OCI-LY7 (cell line): ENCODE measurements around the gene SYNJ1. TPM values are rescaled to one million over a fixed set of nuclear protein-coding genes. Genes with fewer than 3 reads are reported as not detected.

Experiments
- BruUV-seq: library from RNA; stranded (reverse); fragments of 400-500 nt; replicated peaks from 2 replicates; lab custom pipeline; 2021; lab: Mats Ljungman, UMichigan
- CTCF ChIA-PET: fragments of 300-600 bp; sonication (Branson Sonifier 250); formaldehyde crosslinking; loops from one replicate; lab custom pipeline; 2022; ENCODE audit warnings: antibody characterized with exemption; ENCODE audit not compliant: unreplicated experiment; lab: Charles Lee
- POLR2A ChIA-PET: fragments of 300-600 bp; sonication (Branson Sonifier 250); formaldehyde crosslinking; loops from one replicate; lab custom pipeline; 2022; ENCODE audit warnings: antibody characterized with exemption; lab: Charles Lee
- DNase-seq: peaks from one replicate; pipeline ENCODE4 v3.0.0-alpha.2; 2015; ENCODE audit warnings: low spot score
- H2AFZ ChIP-seq: fragments of 200-600 bp; sonication (generic), shearing (Covaris generic); 2 replicates; pipeline ENCODE4 v1.6.1; 2014; ENCODE audit warnings: mild to moderate bottlenecking, antibody characterized with exemption, low read length, moderate library complexity
- H3K27ac ChIP-seq: fragments of 200-600 bp; sonication (generic); 2 replicates; pipeline ENCODE4 v1.5.1; 2014; ENCODE audit warnings: mixed run types, low read depth, mild to moderate bottlenecking, moderate library complexity, low read length, inconsistent platforms; ENCODE audit not compliant: poor library complexity, severe bottlenecking
- H3K36me3 ChIP-seq: fragments of 200-600 bp; sonication (generic); 2 replicates; pipeline ENCODE4 v1.6.1; 2014; ENCODE audit warnings: mild to moderate bottlenecking, antibody characterized with exemption, low read length, moderate library complexity, mixed read lengths; ENCODE audit not compliant: insufficient read depth
- H3K4me1 ChIP-seq: fragments of 200-600 bp; sonication (generic); 2 replicates; pipeline ENCODE4 v1.5.1; 2014; ENCODE audit warnings: mild to moderate bottlenecking, low read length; ENCODE audit not compliant: insufficient read depth, poor library complexity, severe bottlenecking
- H3K4me2 ChIP-seq: fragments of 200-600 bp; sonication (generic); 2 replicates; pipeline ENCODE4 v1.6.1; 2014; ENCODE audit warnings: mild to moderate bottlenecking, low read length
- H3K4me3 ChIP-seq: fragments of 200-600 bp; sonication (generic); 2 replicates; pipeline ENCODE4 v1.5.1; 2014; ENCODE audit warnings: mild to moderate bottlenecking, low read depth, low read length; ENCODE audit not compliant: poor library complexity, severe bottlenecking
- H3K79me2 ChIP-seq: fragments of 200-600 bp; sonication (generic); 2 replicates; pipeline ENCODE4 v1.6.1; 2016; ENCODE audit warnings: low read depth, mild to moderate bottlenecking, low read length, moderate library complexity, mixed read lengths; ENCODE audit not compliant: insufficient read depth
- H3K9me2 ChIP-seq: fragments of 200-600 bp; sonication (generic); 2 replicates; pipeline ENCODE4 v1.6.1; 2016; ENCODE audit warnings: mild to moderate bottlenecking, low read length, mixed read lengths; ENCODE audit not compliant: insufficient read depth
- H3K9me3 ChIP-seq: fragments of 200-600 bp; sonication (generic); 2 replicates; pipeline ENCODE4 v1.6.1; 2014; ENCODE audit warnings: mild to moderate bottlenecking, mixed run types, low read length, mixed read lengths
- H4K20me1 ChIP-seq: fragments of 200-600 bp; sonication (generic); 2 replicates; pipeline ENCODE4 v1.6.1; 2014; ENCODE audit warnings: mild to moderate bottlenecking, antibody characterized with exemption, low read length, moderate library complexity, mixed read lengths; ENCODE audit not compliant: insufficient read depth
- EZH2phosphoT487 ChIP-seq: fragments of 200-600 bp; sonication (generic); IDR thresholded peaks from 2 replicates; pipeline ENCODE4 v1.6.1; 2018; ENCODE audit warnings: low read depth, borderline replicate concordance, mild to moderate bottlenecking, mixed run types, antibody characterized with exemption, low read length, moderate library complexity, mixed read lengths
- intact Hi-C: fragments of 100-400 bp; cut with micrococcal nuclease; formaldehyde crosslinking; loops from one replicate; pipeline ENCODE4 v1.10.0; 2022; ENCODE audit not compliant: unreplicated experiment
- total RNA-seq, 2 experiments: library from RNA; depleted of rRNA in 1 of 2; stranded (reverse); fragments of >200 nt in 1 of 2; shearing (Covaris generic) in 1 of 2; gene quantifications; 2 replicates each; pipeline ENCODE4 v1.2.3, GENCODE V29; 2014 to 2022
- TF ChIP-seq, protein P1 (sequence below): fragments of 200-600 bp; sonication (generic); conservative IDR thresholded peaks from 2 replicates; pipeline ENCODE4 v1.5.1; 2014; ENCODE audit warnings: mild to moderate bottlenecking, antibody characterized with exemption, low read length, moderate library complexity, mixed read lengths

SYNJ1 gene
- total RNA-seq, 2 experiments from 2014 or later: 3.8 to 8.0 TPM

DNA sequence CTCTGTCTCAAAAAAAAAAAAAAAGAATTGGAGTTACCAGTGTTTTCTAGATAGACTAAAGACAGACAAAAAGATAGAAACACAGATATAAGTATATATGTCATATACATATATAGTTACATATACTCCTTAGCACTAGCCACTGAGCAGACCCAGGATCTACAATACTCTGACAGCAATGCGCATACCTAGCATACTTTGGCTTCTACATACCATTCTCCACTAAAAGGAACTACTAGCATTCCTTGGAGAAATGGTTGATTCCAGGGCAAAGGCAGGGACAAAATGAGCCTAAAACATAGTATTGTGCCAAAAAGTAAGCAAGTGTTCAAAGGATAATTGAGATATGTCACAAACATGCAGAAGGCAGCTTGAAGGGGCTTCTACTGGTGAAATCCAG is 22.7 kb downstream of the SYNJ1 start:
- intact Hi-C loops: no loop called here

DNA sequence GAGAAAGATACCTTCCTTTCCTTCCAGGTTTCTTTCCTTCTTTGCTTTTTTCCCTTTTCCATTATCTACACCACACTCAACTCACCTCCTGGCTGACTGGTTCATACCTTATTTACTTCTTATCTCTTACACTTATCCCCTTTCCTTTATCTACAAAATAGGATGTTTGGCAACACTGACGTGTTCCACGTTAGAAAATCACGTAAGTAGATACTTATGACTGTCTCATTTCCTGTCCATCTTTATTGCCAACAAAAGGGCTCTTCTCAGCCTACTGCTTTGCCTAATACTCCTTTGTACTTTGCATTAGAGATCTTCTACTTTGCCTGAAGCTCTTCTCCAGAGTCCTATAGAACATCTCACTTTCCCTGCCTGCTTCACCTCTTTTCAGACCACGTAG is 25.1 kb downstream of the SYNJ1 start:
- no peak overlapping the region for H3K27ac ChIP-seq
- H3K4me2 ChIP-seq: no peak overlapping the region
- TF ChIP-seq, protein P1, sequence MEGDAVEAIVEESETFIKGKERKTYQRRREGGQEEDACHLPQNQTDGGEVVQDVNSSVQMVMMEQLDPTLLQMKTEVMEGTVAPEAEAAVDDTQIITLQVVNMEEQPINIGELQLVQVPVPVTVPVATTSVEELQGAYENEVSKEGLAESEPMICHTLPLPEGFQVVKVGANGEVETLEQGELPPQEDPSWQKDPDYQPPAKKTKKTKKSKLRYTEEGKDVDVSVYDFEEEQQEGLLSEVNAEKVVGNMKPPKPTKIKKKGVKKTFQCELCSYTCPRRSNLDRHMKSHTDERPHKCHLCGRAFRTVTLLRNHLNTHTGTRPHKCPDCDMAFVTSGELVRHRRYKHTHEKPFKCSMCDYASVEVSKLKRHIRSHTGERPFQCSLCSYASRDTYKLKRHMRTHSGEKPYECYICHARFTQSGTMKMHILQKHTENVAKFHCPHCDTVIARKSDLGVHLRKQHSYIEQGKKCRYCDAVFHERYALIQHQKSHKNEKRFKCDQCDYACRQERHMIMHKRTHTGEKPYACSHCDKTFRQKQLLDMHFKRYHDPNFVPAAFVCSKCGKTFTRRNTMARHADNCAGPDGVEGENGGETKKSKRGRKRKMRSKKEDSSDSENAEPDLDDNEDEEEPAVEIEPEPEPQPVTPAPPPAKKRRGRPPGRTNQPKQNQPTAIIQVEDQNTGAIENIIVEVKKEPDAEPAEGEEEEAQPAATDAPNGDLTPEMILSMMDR: no peak
- no peak for TF ChIP-seq EZH2phosphoT487
- H2AFZ ChIP-seq: no peak overlapping the region
- POLR2A ChIA-PET: no interaction called here
- CTCF ChIA-PET: no interaction called here
- no peaks in the 10 kb centered on the region for H3K79me2 ChIP-seq
- H3K4me1 ChIP-seq: no peaks in the 10 kb centered on the region
- 0 out of 2 replicates have a peak, but pooled peaks cover 6% of the 10 kb centered on the region for H4K20me1 ChIP-seq
- H3K4me3 ChIP-seq: no peak overlapping the region
- no peaks in the 10 kb centered on the region for H3K36me3 ChIP-seq
- intact Hi-C loops: no loop called here
- no TSS peak for BruUV-seq
- no peak for DNase-seq
- H3K9me3 ChIP-seq: no peaks in the 10 kb centered on the region
- H3K9me2 ChIP-seq: no peaks in the 10 kb centered on the region

More for the DNA sequence above, 22.7 kb downstream of the SYNJ1 start:
- ChIA-PET CTCF (no interaction called here), POLR2A (interaction anchor here (0.7 kb wide), 1 partner anchor 64 kb away, joined by 4 read pairs; no protein-coding TSS in a partner anchor)
- Histone ChIP-seq H3K4me1 (peaks cover 5% of the 10 kb centered on the region), H3K79me2 (no peaks in the 10 kb centered on the region), H3K36me3 (no peaks in the 10 kb centered on the region), H3K4me2 (no peak overlapping the region), H3K27ac (no peak overlapping the region), H3K9me2 (no peaks in the 10 kb centered on the region), H3K9me3 (no peaks in the 10 kb centered on the region), H3K4me3 (no peak overlapping the region), H2AFZ (no peak overlapping the region), H4K20me1 (peaks cover 12% of the 10 kb centered on the region)
- no TSS peak for BruUV-seq
- no peak for TF ChIP-seq EZH2phosphoT487
- TF ChIP-seq, protein P1: no peak
- DNase-seq: no peak

DNA sequence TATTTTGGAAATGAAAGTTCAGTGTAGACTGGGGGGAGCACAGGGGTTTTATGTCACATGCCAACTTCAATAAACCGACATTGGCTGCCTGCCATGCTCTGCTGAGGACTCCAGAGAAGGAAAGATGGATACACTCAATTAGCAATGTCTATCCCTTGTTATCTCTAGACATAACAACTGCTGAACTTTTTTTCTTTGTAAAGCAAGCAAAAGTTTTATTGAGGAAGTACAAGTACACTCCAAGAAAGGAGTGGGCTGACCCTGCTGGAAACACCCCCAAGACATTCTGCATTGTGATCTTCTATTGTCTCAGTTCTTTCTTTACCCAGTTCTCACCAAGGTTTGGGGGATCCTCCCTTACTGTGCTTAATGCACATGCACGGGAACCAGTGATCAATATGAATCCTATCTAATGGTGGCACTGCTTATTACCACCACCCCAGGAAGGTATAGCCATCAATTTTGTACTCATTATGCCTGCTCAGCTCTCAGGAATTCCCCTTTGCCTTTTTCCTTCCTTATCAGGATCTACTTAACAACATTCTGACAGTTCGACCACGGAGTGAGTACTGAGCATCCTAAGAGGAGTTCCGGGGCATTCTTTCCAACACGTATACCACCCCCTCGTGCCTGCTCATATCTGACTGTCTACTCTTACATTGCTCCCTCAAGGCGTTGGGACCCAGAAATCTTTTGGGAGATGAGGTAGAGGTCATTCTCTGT is 28.7 kb downstream of the SYNJ1 start:
- Histone ChIP-seq H3K27ac (no peak overlapping the region), H3K36me3 (no peaks in the 10 kb centered on the region), H3K9me2 (no peaks in the 10 kb centered on the region), H3K4me3 (no peak overlapping the region), H4K20me1 (no peaks in the 10 kb centered on the region), H3K4me2 (no peak overlapping the region), H3K9me3 (no peaks in the 10 kb centered on the region), H2AFZ (no peak overlapping the region), H3K4me1 (no peaks in the 10 kb centered on the region), H3K79me2 (no peaks in the 10 kb centered on the region)
- POLR2A ChIA-PET: no interaction called here
- no TSS peak for BruUV-seq
- DNase-seq: no peak
- TF ChIP-seq EZH2phosphoT487: no peak
- TF ChIP-seq, protein P1: no peak
- intact Hi-C loops: no loop called here
- CTCF ChIA-PET: no interaction called here
